Endothelial cell of umbilical vein (primary cell): ENCODE results near the gene HTRA1. TPM values are rescaled to one million over a fixed set of nuclear protein-coding genes. Genes with fewer than 3 reads are reported as not detected.

Experiments
- BruUV-seq: library from RNA; stranded (reverse); fragments of 400-500 nt; replicated peaks from 2 replicates; lab custom pipeline; 2021; lab: Mats Ljungman, UMichigan
- CTCF ChIA-PET: fragments of 300-600, 350-600 bp; sonication (Branson Sonifier 250); formaldehyde crosslinking; loops from one replicate; lab custom pipeline; 2021; ENCODE audit warnings: antibody characterized with exemption, inconsistent platforms; lab: Charles Lee
- POLR2A ChIA-PET: fragments of 300-600, 350-600 bp; sonication (Branson Sonifier 250); formaldehyde crosslinking; loops from one replicate; lab custom pipeline; 2021; ENCODE audit warnings: antibody characterized with exemption, inconsistent platforms; lab: Charles Lee
- DNase-seq: peaks from one replicate; pipeline ENCODE4 v3.0.0-alpha.2; 2011; ENCODE audit warnings: low read depth, low spot score
- FAIRE-seq: peaks from 2 replicates; lab custom pipeline; 2011; peaks lifted over from hg19 to GRCh38; lab: Jason Lieb, UNC
- H2AFZ ChIP-seq: 2 replicates; pipeline ENCODE4 v1.6.0; 2012; ENCODE audit warnings: low read depth, low read length, control low read depth, inconsistent platforms
- H3K27ac ChIP-seq: 2 replicates; pipeline ENCODE4 v1.5.1; 2011; ENCODE audit warnings: low read depth, mild to moderate bottlenecking, control low read depth, low read length, moderate library complexity; ENCODE audit not compliant: insufficient read depth
- H3K27me3 ChIP-seq, 2 experiments: 2 replicates each; pipeline versions ENCODE4 v1.6.0 to v1.6.1; 2011; ENCODE audit warnings: low read length in 2 of 2, mixed read lengths in 1 of 2; ENCODE audit not compliant: control insufficient read depth in 2 of 2, insufficient read depth in 2 of 2
- H3K36me3 ChIP-seq, 2 experiments: 2 replicates in 1 of 2; 3 replicates in 1 of 2; pipeline ENCODE4 v1.5.1; 2011; ENCODE audit warnings: low read length in 2 of 2, mild to moderate bottlenecking in 1 of 2, moderate library complexity in 1 of 2; ENCODE audit not compliant: control insufficient read depth in 2 of 2, insufficient read depth in 2 of 2; ENCODE audit errors: extremely low read depth in 1 of 2
- H3K4me1 ChIP-seq: 3 replicates; pipeline ENCODE4 v1.5.1; 2011; ENCODE audit warnings: mild to moderate bottlenecking, low read length; ENCODE audit not compliant: control insufficient read depth, insufficient read depth; ENCODE audit errors: extremely low read depth
- H3K4me2 ChIP-seq: 2 replicates; pipeline ENCODE4 v1.6.1; 2011; ENCODE audit warnings: low read length, control low read depth, mixed read lengths; ENCODE audit not compliant: insufficient read depth
- H3K4me3 ChIP-seq, 3 experiments: fragments of 200-600 bp in 1 of 3; sonication (generic), shearing (Covaris generic) in 1 of 3; replicated peaks in 1 of 3; 2 replicates each; pipeline ENCODE4 v1.5.1; 2011 to 2016; ENCODE audit warnings: control low read depth in 3 of 3, low read length in 3 of 3, mild to moderate bottlenecking in 2 of 3, inconsistent platforms in 1 of 3, low read depth in 1 of 3, moderate library complexity in 1 of 3; ENCODE audit not compliant: insufficient read depth in 1 of 3
- H3K79me2 ChIP-seq: 2 replicates; pipeline ENCODE4 v1.6.0; 2012; ENCODE audit warnings: low read length, inconsistent platforms; ENCODE audit not compliant: control insufficient read depth, insufficient read depth
- H3K9ac ChIP-seq: replicated peaks from 2 replicates; pipeline ENCODE3; 2011; ENCODE audit warnings: low read length, control low read depth; ENCODE audit not compliant: insufficient read depth; ENCODE audit errors: extremely low read depth
- H3K9me1 ChIP-seq: replicated peaks from 3 replicates; pipeline ENCODE4 v1.6.0; 2011; ENCODE audit warnings: mild to moderate bottlenecking, low read length; ENCODE audit not compliant: control insufficient read depth, insufficient read depth; ENCODE audit errors: extremely low read depth
- H3K9me3 ChIP-seq: replicated peaks from 2 replicates; pipeline ENCODE4 v1.5.1; 2012; ENCODE audit warnings: low read length, inconsistent platforms; ENCODE audit not compliant: control insufficient read depth, insufficient read depth
- H4K20me1 ChIP-seq: replicated peaks from 2 replicates; pipeline ENCODE3; 2011; ENCODE audit warnings: mild to moderate bottlenecking, low read length; ENCODE audit not compliant: control insufficient read depth, insufficient read depth; ENCODE audit errors: extremely low read depth
- CTCF ChIP-seq, 2 donors: IDR thresholded peaks; 1 replicate in 1 of 2; 2 replicates in 1 of 2; pipeline ENCODE4 v1.5.1; 2011; ENCODE audit warnings: low read length in 2 of 2, mild to moderate bottlenecking in 2 of 2, moderate library complexity in 2 of 2, control low read depth in 1 of 2, inconsistent platforms in 1 of 2, low read depth in 1 of 2; ENCODE audit not compliant: insufficient read depth in 1 of 2; ENCODE audit errors: extremely low read depth in 1 of 2
- FOS ChIP-seq: IDR thresholded peaks from 2 replicates; pipeline ENCODE4 v1.6.1; 2011; ENCODE audit warnings: mild to moderate bottlenecking, low read length, moderate library complexity, borderline replicate concordance; ENCODE audit not compliant: insufficient read depth
- JUN ChIP-seq: IDR thresholded peaks from 2 replicates; pipeline ENCODE4 v1.6.1; 2011; ENCODE audit warnings: borderline replicate concordance, low read depth; ENCODE audit not compliant: insufficient read length, insufficient read depth
- MAX ChIP-seq: IDR thresholded peaks from 2 replicates; pipeline ENCODE4 v1.6.1; 2011; ENCODE audit not compliant: insufficient read depth, insufficient read length
- POLR2A ChIP-seq: IDR thresholded peaks from 2 replicates; pipeline ENCODE4 v1.6.1; 2012; ENCODE audit warnings: low read depth, mild to moderate bottlenecking, control low read depth, low read length
- POLR2AphosphoS5 ChIP-seq: IDR thresholded peaks from 2 replicates; pipeline ENCODE4 v1.6.1; 2012; ENCODE audit warnings: low read depth, mild to moderate bottlenecking, control low read depth, low read length, moderate library complexity; ENCODE audit not compliant: insufficient read depth
- dilution Hi-C: fragments of 300-500 bp; cut with MboI; formaldehyde crosslinking; loops from one replicate; pipeline ENCODE4 v1.15.0; 2019; ENCODE audit warnings: low sequenced_read_pairs; ENCODE audit not compliant: extremely low pct_ligation_motif_present
- intact Hi-C: fragments of 100-400 bp; cut with micrococcal nuclease; formaldehyde crosslinking; loops from one replicate; pipeline ENCODE4 v1.10.0; 2022
- polyA plus RNA-seq, 4 experiments: library from polyadenylated mRNA; depleted of rRNA in 3 of 4; stranded (reverse) in 3 of 4; unstranded in 1 of 4; fragments of >200 nt; gene quantifications; 2 replicates each; pipeline versions ENCODE4 v1.2.1 to v1.2.3, GENCODE V29; 2011 to 2012; ENCODE audit warnings: missing spikeins in 1 of 4
- total RNA-seq: library from RNA; stranded (reverse); gene quantifications from 2 replicates; pipeline ENCODE4 v1.2.3, GENCODE V29; 2021

HTRA1 gene
- total and polyA plus RNA-seq, 2 donors (not counting 3 experiments of a cell fraction or from before 2014, with no cell fraction given) = 192 to 270 TPM

- Histone ChIP-seq H3K36me3 (no peaks in the 10 kb centered on the region), H3K4me1 (peaks cover 2% of the 10 kb centered on the region), H3K79me2 (no peaks in the 10 kb centered on the region), H3K9me1 (no peaks in the 10 kb centered on the region), H3K27ac (no peak overlapping the region), H3K27me3 (no peaks in the 10 kb centered on the region), H3K4me2 (no peak overlapping the region), H3K4me3 (no peak overlapping the region), H4K20me1 (no peaks in the 10 kb centered on the region), H3K9me3 (no peaks in the 10 kb centered on the region), H3K9ac (no peak overlapping the region), H2AFZ (no peak overlapping the region)
- CTCF ChIA-PET = interaction anchor here (0.9 to 7.0 kb wide), 2 partner anchors 45 to 222 kb away, joined by 3 to 85 read pairs; no protein-coding TSS in a partner anchor
- POLR2A ChIA-PET = no interaction called here
- DNase-seq = peak; percentile 18
- no peak for FAIRE-seq
- no TSS peak for BruUV-seq
- TF ChIP-seq FOS (peak; percentile 8), JUN (no peak), POLR2A (no peak), CTCF (IDR thresholded peaks at IDR 0.05; ENCODE audit: extremely low read depth in 1 of 2, insufficient read depth in 1 of 2, low read depth in 1 of 2, low read length in 2 of 2) (no peak), POLR2AphosphoS5 (no peak), MAX (no peak)
- intact Hi-C loops (no loop called here), dilution Hi-C loops (no loop called here)
Observed at GRCh38 chr10:122521011-122521410, 59.7 kb downstream of the HTRA1 start.
